ENCODE measurements around the gene TRIM65. TPM values are rescaled to one million over a fixed set of nuclear protein-coding genes. Genes with fewer than 3 reads are reported as not detected.

TRIM65 gene
- total RNA-seq, 1 experiment from 2014 or later, result 48.6 TPM

- DNase-seq (ENCODE audit: low read depth, low spot score), result no peak
- no peak within 1 kb of the TSS for H3K4me3 ChIP-seq (ENCODE audit: low read depth in 2 of 2, low read length in 2 of 2)
- no peaks in the 10 kb centered on the region; the same call in 1 of the 2 replicates for H3K36me3 ChIP-seq (ENCODE audit: control insufficient read depth, insufficient read depth, low read length)
- peaks cover 41% of the 10 kb centered on the region for H3K4me1 ChIP-seq (ENCODE audit: control insufficient read depth, insufficient read depth, low read length)
- intact Hi-C loops (cut with micrococcal nuclease; ENCODE audit: unreplicated experiment), result no loop called here
- POLR2A ChIA-PET, result interaction anchor here (0.6 kb wide), 2 partner anchors 14 to 29 kb away, joined by 4 to 6 read pairs; no protein-coding TSS in a partner anchor
- no peaks in the 10 kb centered on the region for H3K27me3 ChIP-seq (ENCODE audit: control insufficient read depth, insufficient read depth, low read length)
- TF ChIP-seq SIN3A (IDR thresholded peaks at IDR 0.05; ENCODE audit: borderline replicate concordance, insufficient read depth, low read depth, low read length), result no peak
- no peak for TF ChIP-seq REST (IDR thresholded peaks at IDR 0.05; ENCODE audit: insufficient read depth in 1 of 2, low read depth in 2 of 2, low read length in 1 of 2)
- TF ChIP-seq POLR2AphosphoS5 (IDR thresholded peaks at IDR 0.05; ENCODE audit: low read depth, low read length), result no peak
- no peak for TF ChIP-seq TCF7L2 (IDR thresholded peaks at IDR 0.05; ENCODE audit: low read depth, low read length)
- TF ChIP-seq, protein P1, sequence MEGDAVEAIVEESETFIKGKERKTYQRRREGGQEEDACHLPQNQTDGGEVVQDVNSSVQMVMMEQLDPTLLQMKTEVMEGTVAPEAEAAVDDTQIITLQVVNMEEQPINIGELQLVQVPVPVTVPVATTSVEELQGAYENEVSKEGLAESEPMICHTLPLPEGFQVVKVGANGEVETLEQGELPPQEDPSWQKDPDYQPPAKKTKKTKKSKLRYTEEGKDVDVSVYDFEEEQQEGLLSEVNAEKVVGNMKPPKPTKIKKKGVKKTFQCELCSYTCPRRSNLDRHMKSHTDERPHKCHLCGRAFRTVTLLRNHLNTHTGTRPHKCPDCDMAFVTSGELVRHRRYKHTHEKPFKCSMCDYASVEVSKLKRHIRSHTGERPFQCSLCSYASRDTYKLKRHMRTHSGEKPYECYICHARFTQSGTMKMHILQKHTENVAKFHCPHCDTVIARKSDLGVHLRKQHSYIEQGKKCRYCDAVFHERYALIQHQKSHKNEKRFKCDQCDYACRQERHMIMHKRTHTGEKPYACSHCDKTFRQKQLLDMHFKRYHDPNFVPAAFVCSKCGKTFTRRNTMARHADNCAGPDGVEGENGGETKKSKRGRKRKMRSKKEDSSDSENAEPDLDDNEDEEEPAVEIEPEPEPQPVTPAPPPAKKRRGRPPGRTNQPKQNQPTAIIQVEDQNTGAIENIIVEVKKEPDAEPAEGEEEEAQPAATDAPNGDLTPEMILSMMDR (IDR thresholded peaks at IDR 0.05), result no peak
- no TSS peak for BruUV-seq (replicated peaks)
- H3K9me3 ChIP-seq (ENCODE audit: control insufficient read depth, insufficient read depth, low read depth, low read length), result no peaks in the 10 kb centered on the region
- H3K27ac ChIP-seq (ENCODE audit: low read length), result peak within 1 kb of the TSS; percentile 84
- CTCF ChIA-PET, result interaction anchor here (0.6 to 0.7 kb wide), 3 partner anchors 18 to 29 kb away, joined by 3 to 6 read pairs (median 3); no protein-coding TSS in a partner anchor
- in situ Hi-C loops (cut with HindIII; ENCODE audit: low pct_unique_long_range_greater_than_20kb, low sequenced_read_pairs), result no loop called here
- peak; percentile 18 for ATAC-seq
Observed at GRCh38 chr17:75843577-75844529, 52.9 kb downstream of the TRIM65 start, which contains the start of gene UNC13D. TSS of gene UNC13D (minus strand) at chr17:75844404. CDS start at chr17:75844337, 67 bp downstream.

DNA sequence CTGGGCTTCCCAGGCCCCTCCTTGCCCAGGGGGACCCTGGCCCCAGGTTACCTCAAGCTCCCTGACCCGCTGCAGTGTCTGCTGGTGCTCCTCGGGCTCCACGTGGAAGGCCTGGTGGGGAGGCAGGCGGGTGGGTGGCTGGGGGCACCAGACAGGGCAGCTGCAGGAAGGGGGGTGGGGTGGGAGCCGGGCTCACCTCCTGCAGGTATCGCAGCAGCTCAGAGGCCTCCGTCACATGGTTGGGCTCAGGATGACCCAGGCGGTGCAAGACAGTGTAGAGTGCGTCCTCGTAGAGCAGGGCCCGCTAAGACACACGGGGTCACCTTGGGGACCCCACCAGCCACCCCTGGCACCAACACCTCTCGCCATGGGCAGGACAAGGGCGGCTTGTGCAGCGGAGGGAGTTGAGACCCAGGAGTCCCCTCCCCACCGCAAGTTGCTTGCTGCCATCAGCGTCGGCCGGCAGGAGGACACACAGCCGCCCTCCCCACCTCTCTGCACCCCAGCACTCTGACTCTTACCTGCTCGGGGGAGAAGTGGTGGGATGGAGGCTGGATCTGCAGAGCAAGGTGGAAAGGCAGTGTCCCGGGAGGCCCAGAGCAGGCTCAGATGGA, 53.7 kb downstream of the TRIM65 start:
- no peak overlapping the region for H3K27ac ChIP-seq (ENCODE audit: low read length)
- no peaks in the 10 kb centered on the region for H3K9me3 ChIP-seq (ENCODE audit: control insufficient read depth, insufficient read depth, low read depth, low read length)
- H3K27me3 ChIP-seq (ENCODE audit: control insufficient read depth, insufficient read depth, low read length), result no peaks in the 10 kb centered on the region
- H3K36me3 ChIP-seq (ENCODE audit: control insufficient read depth, insufficient read depth, low read length), result no peaks in the 10 kb centered on the region; the same call in 1 of the 2 replicates
- H3K4me3 ChIP-seq (ENCODE audit: low read depth in 2 of 2, low read length in 2 of 2), result no peak overlapping the region
- ChIA-PET POLR2A (no interaction called here), CTCF (interaction anchor here (0.6 kb wide), 1 partner anchor 29 kb away, joined by 3 read pairs; no protein-coding TSS in a partner anchor)
- TF ChIP-seq POLR2AphosphoS5 (IDR thresholded peaks at IDR 0.05; ENCODE audit: low read depth, low read length) (no peak), REST (IDR thresholded peaks at IDR 0.05; ENCODE audit: insufficient read depth in 1 of 2, low read depth in 2 of 2, low read length in 1 of 2) (no peak), SIN3A (IDR thresholded peaks at IDR 0.05; ENCODE audit: borderline replicate concordance, insufficient read depth, low read depth, low read length) (no peak), TCF7L2 (IDR thresholded peaks at IDR 0.05; ENCODE audit: low read depth, low read length) (no peak)
- TF ChIP-seq, protein P1 (IDR thresholded peaks at IDR 0.05), result no peak
- peaks cover 35% of the 10 kb centered on the region for H3K4me1 ChIP-seq (ENCODE audit: control insufficient read depth, insufficient read depth, low read length)
- BruUV-seq (replicated peaks), result no TSS peak
- no peak for ATAC-seq
- DNase-seq (ENCODE audit: low read depth, low spot score), result no peak
- intact Hi-C loops (cut with micrococcal nuclease; ENCODE audit: unreplicated experiment) (no loop called here), in situ Hi-C loops (cut with HindIII; ENCODE audit: low pct_unique_long_range_greater_than_20kb, low sequenced_read_pairs) (no loop called here)

Data from Panc1 (cell line).